ENCODE results near the gene KCNK6.

KCNK6 gene

GRCh38 chr19:38352611-38353010, 33.0 kb downstream of the KCNK6 start:
- no peaks in the 10 kb centered on the region for H3K9me3 ChIP-seq (ENCODE audit: insufficient read depth, low read depth, low read length)
- no peak overlapping the region for H3K4me2 ChIP-seq (ENCODE audit: low read depth, low read length, poor library complexity, severe bottlenecking)
- H3F3A ChIP-seq (ENCODE audit: low read depth) = no peaks in the 10 kb centered on the region
- no peaks in the 10 kb centered on the region for H3K9me2 ChIP-seq (replicated peaks; ENCODE audit: low read depth, low read length)
- H3K9ac ChIP-seq (ENCODE audit: low read depth, low read length, poor library complexity, severe bottlenecking) = no peak overlapping the region
- H3K4me3 ChIP-seq (ENCODE audit: low read length, poor library complexity, severe bottlenecking) = no peak overlapping the region
- H3K4me1 ChIP-seq (ENCODE audit: insufficient read depth, low read length, poor library complexity, severe bottlenecking) = no peaks in the 10 kb centered on the region
- H4K20me1 ChIP-seq (ENCODE audit: insufficient read depth, low read length, poor library complexity, severe bottlenecking) = no peaks in the 10 kb centered on the region
- H3K36me3 ChIP-seq (ENCODE audit: insufficient read depth, low read length) = no peaks in the 10 kb centered on the region
- no peak for TF ChIP-seq EZH2phosphoT487 (IDR thresholded peaks at IDR 0.05; ENCODE audit: borderline replicate concordance)
- TF ChIP-seq CTCF (conservative IDR thresholded peaks at IDR 0.05; ENCODE audit: low read length) = no peak
- no peak overlapping the region for H2AFZ ChIP-seq (ENCODE audit: low read length)
- no peaks in the 10 kb centered on the region for H3K27me3 ChIP-seq (ENCODE audit: insufficient read depth, low read length, poor library complexity, severe bottlenecking)
- H3K79me2 ChIP-seq (ENCODE audit: insufficient read depth, low read length) = no peaks in the 10 kb centered on the region

- Histone ChIP-seq H3K79me2 (ENCODE audit: insufficient read depth, low read length) (no peaks in the 10 kb centered on the region), H3K9ac (ENCODE audit: low read depth, low read length, poor library complexity, severe bottlenecking) (no peak overlapping the region), H3K9me2 (replicated peaks; ENCODE audit: low read depth, low read length) (no peaks in the 10 kb centered on the region), H4K20me1 (ENCODE audit: insufficient read depth, low read length, poor library complexity, severe bottlenecking) (no peaks in the 10 kb centered on the region), H3K9me3 (ENCODE audit: insufficient read depth, low read depth, low read length) (no peaks in the 10 kb centered on the region), H3K4me2 (ENCODE audit: low read depth, low read length, poor library complexity, severe bottlenecking) (no peak overlapping the region), H3F3A (ENCODE audit: low read depth) (no peaks in the 10 kb centered on the region), H2AFZ (ENCODE audit: low read length) (no peak overlapping the region), H3K4me1 (ENCODE audit: insufficient read depth, low read length, poor library complexity, severe bottlenecking) (no peaks in the 10 kb centered on the region), H3K27me3 (ENCODE audit: insufficient read depth, low read length, poor library complexity, severe bottlenecking) (no peaks in the 10 kb centered on the region), H3K4me3 (ENCODE audit: low read length, poor library complexity, severe bottlenecking) (no peak overlapping the region), H3K36me3 (ENCODE audit: insufficient read depth, low read length) (no peaks in the 10 kb centered on the region)
- TF ChIP-seq CTCF (conservative IDR thresholded peaks at IDR 0.05; ENCODE audit: low read length) = no peak
- TF ChIP-seq EZH2phosphoT487 (IDR thresholded peaks at IDR 0.05; ENCODE audit: borderline replicate concordance) = no peak
Measured at GRCh38 chr19:38355728-38356725, 36.4 kb downstream of the KCNK6 start.

- Histone ChIP-seq H3K4me2 (ENCODE audit: low read depth, low read length, poor library complexity, severe bottlenecking) (no peak overlapping the region), H4K20me1 (ENCODE audit: insufficient read depth, low read length, poor library complexity, severe bottlenecking) (no peaks in the 10 kb centered on the region), H3K36me3 (ENCODE audit: insufficient read depth, low read length) (no peaks in the 10 kb centered on the region), H3K4me3 (ENCODE audit: low read length, poor library complexity, severe bottlenecking) (no peak overlapping the region), H2AFZ (ENCODE audit: low read length) (no peak overlapping the region), H3K9me3 (ENCODE audit: insufficient read depth, low read depth, low read length) (no peaks in the 10 kb centered on the region), H3K4me1 (ENCODE audit: insufficient read depth, low read length, poor library complexity, severe bottlenecking) (no peaks in the 10 kb centered on the region), H3K9me2 (replicated peaks; ENCODE audit: low read depth, low read length) (no peaks in the 10 kb centered on the region), H3K79me2 (ENCODE audit: insufficient read depth, low read length) (no peaks in the 10 kb centered on the region), H3K9ac (ENCODE audit: low read depth, low read length, poor library complexity, severe bottlenecking) (no peak overlapping the region), H3K27me3 (ENCODE audit: insufficient read depth, low read length, poor library complexity, severe bottlenecking) (no peaks in the 10 kb centered on the region), H3F3A (ENCODE audit: low read depth) (no peaks in the 10 kb centered on the region)
- TF ChIP-seq EZH2phosphoT487 (IDR thresholded peaks at IDR 0.05; ENCODE audit: borderline replicate concordance) (no peak), CTCF (conservative IDR thresholded peaks at IDR 0.05; ENCODE audit: low read length) (no peak)
Measured at GRCh38 chr19:38358071-38358470, 38.4 kb downstream of the KCNK6 start.
